BE2C (cell line): ENCODE measurements around the gene SYNE1.
A peak's percentile ranks its signal among the peaks of the same experiment; 100 is the strongest.

Source experiments
- DNase-seq: peaks from one replicate; pipeline ENCODE4 v3.0.0-alpha.2; 2020
- H3K27me3 ChIP-seq: fragments of 250-450 bp; sonication (Bioruptor Pico); 2 replicates; pipeline ENCODE4 v1.5.1; 2020; ENCODE audit warnings: mild to moderate bottlenecking
- H3K36me3 ChIP-seq: fragments of 250-450 bp; sonication (Bioruptor Pico); 2 replicates; pipeline ENCODE4 v1.5.1; 2020; ENCODE audit warnings: mild to moderate bottlenecking
- H3K4me1 ChIP-seq: fragments of 250-450 bp; sonication (Bioruptor Pico); 2 replicates; pipeline ENCODE4 v1.5.1; 2020
- H3K4me3 ChIP-seq: 2 replicates; pipeline ENCODE4 v1.5.1; 2011; ENCODE audit warnings: low read depth, low read length
- H3K9me3 ChIP-seq: fragments of 250-450 bp; sonication (Bioruptor Pico); 2 replicates; pipeline ENCODE4 v1.5.1; 2020
- CTCF ChIP-seq: IDR thresholded peaks from 2 replicates; pipeline ENCODE4 v1.5.1; 2012; ENCODE audit warnings: mild to moderate bottlenecking, low read depth, low read length

Gene SYNE1

DNA sequence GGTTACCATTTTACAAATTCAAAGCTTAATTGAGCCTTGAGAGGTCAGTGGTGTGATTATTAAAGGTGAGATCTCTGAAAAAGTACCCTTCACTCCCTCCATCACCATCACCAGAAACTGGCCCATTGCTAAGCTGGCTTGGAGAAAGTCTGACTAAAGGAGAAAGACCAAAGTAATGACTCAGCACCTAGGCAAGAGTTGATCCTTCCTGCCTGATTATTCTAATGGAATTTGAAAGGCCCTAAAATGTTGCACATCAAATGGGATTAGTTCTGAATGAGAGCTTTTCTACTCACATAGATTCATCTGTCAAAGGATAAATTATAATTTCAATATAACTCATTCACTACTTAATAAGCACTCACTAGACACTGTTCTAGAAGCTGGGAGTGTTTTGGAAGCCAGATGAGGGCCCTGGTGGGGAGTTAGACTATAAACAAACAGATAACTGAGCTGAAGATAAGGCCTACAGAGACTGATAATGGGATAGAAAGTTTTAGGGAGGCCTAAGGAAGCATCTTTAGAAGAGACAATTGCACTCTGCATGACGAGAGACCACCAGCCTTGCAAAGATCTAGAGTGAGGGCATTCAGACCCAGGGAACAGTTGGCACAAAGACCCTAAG is 366.7 kb downstream of the SYNE1 start:
- no peak for TF ChIP-seq CTCF

GRCh38 chr6:152268846-152269442 is 368.2 kb downstream of the SYNE1 start:
- H3K9me3 ChIP-seq: no peaks in the 10 kb centered on the region
- H3K27me3 ChIP-seq: no peaks in the 10 kb centered on the region
- no peaks in the 10 kb centered on the region for H3K36me3 ChIP-seq
- H3K4me1 ChIP-seq: no peaks in the 10 kb centered on the region
- TF ChIP-seq CTCF: no peak
- H3K4me3 ChIP-seq: no peak overlapping the region
- no peak for DNase-seq

More for the DNA sequence above, 366.7 kb downstream of the SYNE1 start:
- no peaks in the 10 kb centered on the region for H3K4me1 ChIP-seq
- H3K4me3 ChIP-seq: no peak overlapping the region
- no peaks in the 10 kb centered on the region for H3K9me3 ChIP-seq
- H3K27me3 ChIP-seq: no peaks in the 10 kb centered on the region
- no peaks in the 10 kb centered on the region for H3K36me3 ChIP-seq
- DNase-seq: no peak

GRCh38 chr6:152267967-152268845 is 369.0 kb downstream of the SYNE1 start:
- Histone ChIP-seq H3K4me3 (no peak overlapping the region), H3K36me3 (no peaks in the 10 kb centered on the region)
- DNase-seq: peak; percentile 22

GRCh38 chr6:152265651-152266050 is 371.5 kb downstream of the SYNE1 start:
- Histone ChIP-seq H3K9me3 (no peaks in the 10 kb centered on the region), H3K4me3 (no peak overlapping the region), H3K4me1 (no peaks in the 10 kb centered on the region), H3K27me3 (no peaks in the 10 kb centered on the region), H3K36me3 (no peaks in the 10 kb centered on the region)
- DNase-seq: no peak
- no peak for TF ChIP-seq CTCF

More at GRCh38 chr6:152267967-152268845, 369.0 kb downstream of the SYNE1 start:
- TF ChIP-seq CTCF: peak; percentile 59
- Histone ChIP-seq H3K4me1 (no peaks in the 10 kb centered on the region), H3K27me3 (no peaks in the 10 kb centered on the region), H3K9me3 (no peaks in the 10 kb centered on the region)

DNA sequence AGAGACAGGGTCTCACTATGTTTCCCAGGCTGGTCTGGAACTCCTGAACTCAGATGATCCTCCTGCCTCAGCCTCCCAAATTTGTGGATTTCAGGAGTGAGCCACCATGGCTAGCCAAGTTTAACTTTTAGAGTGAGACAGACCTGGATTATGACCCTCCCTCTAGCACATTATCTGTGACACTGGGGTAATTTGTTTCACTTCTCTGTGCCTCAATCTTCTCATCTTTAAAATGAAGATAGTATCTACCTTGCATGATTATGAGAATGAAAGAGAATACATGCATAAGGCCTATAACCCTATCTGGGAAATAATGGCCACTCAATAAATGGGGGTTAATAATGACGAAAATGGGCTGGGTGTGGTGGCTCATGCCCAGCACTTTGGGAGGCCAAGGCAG is 373.6 kb downstream of the SYNE1 start:
- DNase-seq: no peak
- no peak for TF ChIP-seq CTCF

GRCh38 chr6:152261179-152261578 is 376.0 kb downstream of the SYNE1 start:
- Histone ChIP-seq H3K9me3 (no peaks in the 10 kb centered on the region), H3K36me3 (no peaks in the 10 kb centered on the region), H3K27me3 (no peaks in the 10 kb centered on the region), H3K4me1 (no peaks in the 10 kb centered on the region), H3K4me3 (no peak overlapping the region)
- DNase-seq: no peak
- TF ChIP-seq CTCF: no peak

More for the DNA sequence above, 373.6 kb downstream of the SYNE1 start:
- Histone ChIP-seq H3K9me3 (no peaks in the 10 kb centered on the region), H3K36me3 (no peaks in the 10 kb centered on the region), H3K4me3 (no peak overlapping the region), H3K4me1 (no peaks in the 10 kb centered on the region), H3K27me3 (no peaks in the 10 kb centered on the region)
